ENCODE results near the gene TACC2.

GRCh38 chr10:122294511-122295450, 305.8 kb downstream of the TACC2 start:
- TF ChIP-seq CTCF (IDR thresholded peaks at IDR 0.05) (no peak), POLR2A (IDR thresholded peaks at IDR 0.05) (no peak)

Measured in suprapubic skin (tissue), 3 donors.